ENCODE measurements around the gene MORN1.

MORN1 gene

GRCh38 chr1:2372551-2373490 lies 18.5 kb downstream of the MORN1 start:
- DNase-seq, result no peak

GRCh38 chr1:2368053-2368744 lies 23.2 kb downstream of the MORN1 start:
- no peak for DNase-seq

- no peak for DNase-seq
Observed at GRCh38 chr1:2363847-2364513, 27.4 kb downstream of the MORN1 start.

DNA sequence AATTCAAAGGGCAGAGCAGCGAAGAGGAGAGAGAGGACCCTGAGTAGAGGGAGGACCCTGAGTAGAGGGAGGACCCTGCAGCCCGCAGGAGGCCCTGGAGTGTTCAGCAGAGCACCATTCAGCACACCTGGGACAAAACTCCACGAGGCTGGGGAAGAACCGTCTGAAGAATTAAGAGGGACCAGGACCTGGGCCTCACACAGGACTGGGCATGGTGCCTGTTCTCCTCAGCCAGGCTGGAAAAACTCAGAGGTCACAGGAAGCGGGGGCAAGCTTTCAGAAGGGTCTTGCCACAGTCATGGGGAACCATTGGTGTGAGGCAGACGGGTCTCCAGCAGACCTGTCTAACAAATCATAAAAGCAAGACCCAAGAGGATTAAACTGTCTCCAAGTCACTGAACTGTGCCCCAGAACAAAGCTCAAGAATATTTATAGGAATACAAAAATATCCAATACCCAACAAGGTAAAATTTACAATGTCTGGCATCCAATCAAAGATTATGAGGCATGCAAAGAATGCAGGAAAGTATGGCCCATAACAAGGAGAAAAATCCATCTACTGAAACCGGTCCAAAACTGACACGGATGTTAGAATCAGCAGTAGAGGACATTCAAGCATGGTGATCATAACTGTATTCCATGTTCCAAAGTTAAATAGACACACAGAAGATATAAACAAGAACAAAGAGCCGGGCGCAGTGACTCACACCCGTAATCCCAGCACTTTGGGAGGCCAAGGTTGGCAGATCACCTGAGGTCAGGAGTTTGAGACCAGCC lies 30.6 kb downstream of the MORN1 start:
- DNase-seq, result no peak

GRCh38 chr1:2358651-2359640 lies 32.4 kb downstream of the MORN1 start:
- DNase-seq, result no peak

DNA sequence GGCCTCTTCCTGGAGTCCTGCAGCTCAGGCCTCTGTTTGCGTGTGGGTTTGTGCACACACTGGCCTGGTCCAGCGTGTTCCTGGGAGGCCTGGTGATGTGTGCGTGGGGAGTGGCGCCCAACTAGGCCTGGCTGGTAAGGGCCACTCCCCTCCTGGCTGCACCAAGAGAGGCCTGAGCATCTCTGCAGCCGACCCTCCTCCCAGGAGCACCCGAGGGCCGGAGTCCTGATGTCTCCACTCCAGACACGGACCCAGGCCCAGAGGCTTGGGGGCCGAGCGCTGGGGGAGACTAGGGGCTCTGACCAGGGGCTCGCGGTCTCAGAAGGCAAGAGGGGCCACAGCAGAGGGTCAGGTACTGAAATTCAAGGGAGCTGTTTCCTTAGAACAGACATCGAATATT lies 33.3 kb downstream of the MORN1 start:
- no peak for DNase-seq

- DNase-seq, result no peak
Observed at GRCh38 chr1:2356911-2357845, 34.2 kb downstream of the MORN1 start.

- no peak for DNase-seq
Observed at GRCh38 chr1:2356401-2356800, 35.0 kb downstream of the MORN1 start.

- no peak for DNase-seq
Observed at GRCh38 chr1:2355373-2356261, 35.7 kb downstream of the MORN1 start.

DNA sequence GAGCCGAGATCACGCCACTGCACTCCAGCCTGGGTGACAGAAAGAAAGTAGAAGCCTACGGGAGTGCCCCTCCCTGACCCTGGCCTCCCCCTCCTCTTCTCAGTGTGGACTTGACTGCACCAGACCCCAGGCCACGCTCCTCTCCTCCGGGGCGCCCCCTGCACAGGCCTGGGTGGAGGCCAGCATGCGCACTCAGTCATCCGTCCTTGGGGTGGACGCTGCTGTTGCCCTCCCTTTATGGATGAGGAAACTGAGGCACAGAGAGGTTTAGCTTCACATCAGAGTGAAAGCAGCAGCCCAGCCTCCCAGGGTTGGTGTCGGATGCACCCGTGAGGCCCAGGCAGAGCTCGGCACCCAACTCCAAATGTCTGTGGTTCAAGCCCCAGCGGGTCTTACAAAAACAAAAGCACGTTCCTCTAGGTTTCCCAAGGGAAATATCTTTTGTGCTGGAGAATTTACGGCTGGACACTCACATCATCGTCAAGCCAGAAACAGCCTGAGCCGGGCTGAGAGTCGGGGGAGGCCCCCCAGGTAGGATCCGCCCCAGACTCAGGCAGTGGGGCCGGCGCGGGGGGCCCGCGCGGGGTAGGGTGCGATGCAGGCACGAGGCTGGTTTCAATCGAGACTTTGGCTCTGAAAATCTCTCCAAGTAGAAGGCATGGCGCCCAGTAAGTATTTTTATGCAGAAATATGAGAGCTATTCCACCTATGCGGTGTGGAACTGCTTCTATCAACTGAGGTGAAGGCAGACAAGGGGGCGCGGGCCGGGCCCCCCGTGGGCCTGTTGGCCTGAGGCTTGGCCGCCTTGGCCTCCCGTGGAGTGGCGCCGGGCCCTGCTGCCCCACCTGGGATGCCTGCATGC lies 36.6 kb downstream of the MORN1 start:
- DNase-seq, result no peak

DNA sequence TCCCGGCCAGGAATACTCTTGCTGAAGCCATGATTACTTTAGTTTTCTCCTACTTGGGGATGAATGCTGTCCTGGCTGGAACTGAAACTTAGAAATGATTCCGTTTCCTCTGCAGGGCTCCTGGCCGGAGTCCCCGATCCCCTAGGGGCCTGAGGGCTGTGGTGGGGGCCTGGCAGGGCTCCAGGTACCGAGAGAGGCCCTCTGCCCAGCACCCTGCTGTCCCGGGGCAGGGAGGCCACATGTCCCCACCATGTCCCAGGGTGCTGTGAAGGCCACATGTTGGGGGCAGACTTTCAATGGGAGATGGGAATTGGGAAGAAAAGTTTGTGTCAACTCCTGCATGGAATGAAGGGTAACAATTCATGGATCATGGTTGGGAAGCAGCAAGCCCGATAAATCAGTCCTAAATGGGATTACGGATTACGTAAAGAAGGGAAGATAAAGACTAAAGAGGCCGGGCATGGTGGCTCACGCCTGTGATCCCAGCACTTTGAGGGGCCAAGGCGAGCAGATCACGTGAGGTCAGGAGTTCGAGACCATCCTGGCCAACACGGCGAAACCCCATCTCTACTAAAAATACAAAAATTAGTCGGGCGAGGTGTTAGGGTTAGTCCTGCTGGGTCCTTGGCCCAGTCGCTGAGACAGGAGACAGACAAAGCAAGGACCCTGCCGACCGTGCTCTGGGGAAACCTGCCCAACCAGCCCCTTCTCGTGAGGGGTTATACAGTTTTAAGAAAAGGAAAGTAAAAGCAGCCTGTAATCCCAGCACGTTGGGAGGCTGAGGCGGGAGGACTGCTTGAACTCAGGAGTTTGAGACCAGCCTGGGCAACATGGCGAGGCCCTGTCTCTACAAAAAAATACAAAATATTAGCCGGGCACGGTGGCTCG lies 37.6 kb downstream of the MORN1 start:
- DNase-seq, result no peak

DNA sequence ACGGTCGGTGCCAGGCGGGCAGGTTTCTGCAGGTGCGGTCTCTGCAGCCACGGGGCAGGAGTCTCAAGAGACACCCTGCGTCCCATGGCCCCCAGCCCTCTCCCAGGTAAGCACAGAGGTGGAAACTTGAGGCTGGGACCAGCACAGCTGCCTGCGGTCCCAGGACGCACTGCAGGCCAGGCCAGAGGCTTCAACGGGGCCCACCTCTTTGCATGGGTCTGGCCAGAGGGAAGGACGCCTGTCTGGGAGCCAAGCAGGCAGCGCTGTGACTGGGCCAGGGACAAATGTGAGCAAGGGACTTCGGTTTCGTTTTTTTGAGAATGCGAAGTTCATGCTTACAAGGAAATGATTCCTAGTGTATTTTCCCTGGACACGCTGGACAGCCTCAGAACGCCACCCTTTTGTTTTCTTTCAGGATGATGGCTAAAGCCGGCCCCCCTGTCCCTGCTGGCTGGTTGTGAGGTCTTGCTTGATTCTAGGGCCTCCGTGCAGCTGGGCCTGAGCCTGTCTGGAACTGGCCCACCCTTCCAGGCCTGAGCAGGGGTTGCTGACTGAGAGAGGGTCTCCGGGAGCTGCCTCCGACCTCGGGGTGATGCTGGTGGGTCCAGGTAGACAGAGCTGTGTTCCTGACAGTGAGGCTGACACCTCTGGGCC lies 38.3 kb downstream of the MORN1 start:
- DNase-seq, result no peak

DNA sequence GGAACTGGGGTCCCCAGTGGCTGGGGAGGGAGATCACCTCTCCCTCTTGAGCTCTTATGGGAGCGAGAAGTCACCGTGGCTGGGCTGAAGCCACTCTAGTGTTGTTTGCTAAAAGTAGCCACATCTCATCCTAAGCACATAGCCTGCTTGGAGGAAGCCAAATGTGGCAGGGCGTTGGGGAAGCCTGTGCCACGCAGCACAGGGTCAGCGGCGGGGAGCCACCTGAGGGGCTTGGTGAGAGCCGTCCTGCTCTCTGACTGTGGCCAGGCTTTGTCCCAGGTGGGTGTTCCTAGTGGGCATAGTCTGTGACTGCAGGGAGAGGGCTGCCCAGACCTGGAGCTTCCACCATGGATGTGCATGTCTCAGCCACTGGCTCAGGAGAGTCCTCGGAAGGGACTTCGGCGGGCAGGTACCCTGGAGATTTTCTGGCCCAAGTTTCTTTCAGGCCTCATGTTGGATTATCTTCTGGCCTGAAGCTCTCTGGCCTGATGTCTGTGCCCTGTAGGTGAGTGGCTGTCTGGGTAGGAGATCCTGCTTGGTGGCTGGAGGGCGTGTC lies 38.9 kb downstream of the MORN1 start:
- DNase-seq, result no peak

- no peak for DNase-seq
Observed at GRCh38 chr1:2351723-2352122, 39.6 kb downstream of the MORN1 start.

DNA sequence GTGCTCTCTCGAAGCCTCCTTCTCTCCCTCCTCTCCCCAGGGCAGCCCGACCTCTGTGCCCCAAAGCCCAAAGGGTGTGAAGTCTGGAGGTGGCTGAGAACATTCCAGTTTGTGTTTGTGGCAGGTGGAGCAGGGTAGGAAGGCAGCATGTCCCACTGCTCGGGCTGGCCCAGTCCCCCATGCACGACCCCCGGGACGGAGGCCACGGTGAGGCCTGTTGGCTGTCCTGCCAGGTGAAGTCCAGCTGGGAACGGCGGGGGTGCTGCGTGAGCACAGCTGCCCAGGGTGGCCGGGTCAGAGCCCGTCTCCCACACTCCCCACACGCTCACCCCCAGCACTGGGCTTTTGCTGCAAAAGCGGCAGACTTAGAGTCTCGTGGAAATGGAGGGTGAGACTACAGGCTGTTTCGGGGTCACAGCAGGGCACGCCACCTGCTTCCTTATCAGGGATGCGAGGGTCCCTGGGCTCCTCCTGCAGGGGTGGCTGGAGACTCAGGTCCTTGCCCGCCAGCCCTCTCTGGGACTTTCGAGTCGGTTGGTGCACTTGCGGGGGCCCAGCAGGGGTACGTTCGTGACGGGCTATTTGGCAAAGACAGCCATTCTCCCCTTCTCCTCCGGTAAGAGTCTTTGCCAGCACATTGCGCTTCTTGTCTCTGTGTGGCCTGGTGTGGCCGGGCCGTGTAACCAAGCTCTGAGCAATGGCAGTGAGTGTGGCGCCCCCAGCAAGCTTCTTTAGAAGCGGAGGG lies 40.3 kb downstream of the MORN1 start:
- DNase-seq, result no peak

DNA sequence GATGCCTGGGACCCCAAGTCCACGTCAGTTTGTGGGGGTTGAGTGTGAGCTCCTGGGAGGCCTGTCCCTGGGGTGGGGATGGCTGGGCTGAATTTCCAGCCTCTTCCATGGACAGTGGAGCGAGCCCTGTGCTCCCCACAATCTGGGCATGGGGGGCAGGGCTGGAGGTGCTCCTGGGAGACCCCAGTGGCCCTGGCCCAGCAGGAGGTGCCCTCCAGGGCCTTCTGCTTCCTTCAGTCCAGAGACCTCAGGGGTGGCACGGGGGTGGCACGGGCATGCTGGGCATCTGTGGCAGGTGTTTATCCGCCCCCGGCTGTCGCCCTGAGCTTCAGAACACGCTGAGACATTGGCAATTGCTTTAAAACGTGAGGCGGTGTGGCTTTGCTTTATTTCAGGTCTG lies 40.9 kb downstream of the MORN1 start:
- DNase-seq, result no peak
